ENCODE measurements around the gene DNAH14.

DNAH14 gene

GRCh38 chr1:225448146-225448805, 518.8 kb downstream of the DNAH14 start:
- Histone ChIP-seq H3K4me1 (ENCODE audit: insufficient read depth, insufficient read length) (peaks cover 21% of the 10 kb centered on the region), H3K36me3 (ENCODE audit: insufficient read depth, insufficient read length, low read length) (no peaks in the 10 kb centered on the region), H3K9ac (ENCODE audit: insufficient read length, low read depth) (no peak overlapping the region), H3K4me3 (ENCODE audit: insufficient read length, low read depth) (no peak overlapping the region), H3K27me3 (ENCODE audit: insufficient read depth, insufficient read length) (peaks cover 3% of the 10 kb centered on the region), H3K9me3 (ENCODE audit: insufficient read depth, low read length) (no peaks in the 10 kb centered on the region)
- no peak for TF ChIP-seq YY1 (IDR thresholded peaks at IDR 0.05; ENCODE audit: insufficient read depth, insufficient read length)
- DNase-seq (ENCODE audit: low read depth, low spot score): no peak

Measured in NT2/D1 (cell line).